GM20000 (cell line): Measurements from ENCODE around the gene FAM53B.

Experiments used
- DNase-seq: peaks from one replicate; pipeline ENCODE4 v3.0.0; 2012; ENCODE audit warnings: low spot score
- TF ChIP-seq, protein P1 (sequence below): IDR thresholded peaks from 2 replicates; pipeline ENCODE4 v1.5.1; 2012; ENCODE audit warnings: mild to moderate bottlenecking, control low read depth; ENCODE audit errors: extremely low read depth, missing control alignments

FAM53B gene

DNA sequence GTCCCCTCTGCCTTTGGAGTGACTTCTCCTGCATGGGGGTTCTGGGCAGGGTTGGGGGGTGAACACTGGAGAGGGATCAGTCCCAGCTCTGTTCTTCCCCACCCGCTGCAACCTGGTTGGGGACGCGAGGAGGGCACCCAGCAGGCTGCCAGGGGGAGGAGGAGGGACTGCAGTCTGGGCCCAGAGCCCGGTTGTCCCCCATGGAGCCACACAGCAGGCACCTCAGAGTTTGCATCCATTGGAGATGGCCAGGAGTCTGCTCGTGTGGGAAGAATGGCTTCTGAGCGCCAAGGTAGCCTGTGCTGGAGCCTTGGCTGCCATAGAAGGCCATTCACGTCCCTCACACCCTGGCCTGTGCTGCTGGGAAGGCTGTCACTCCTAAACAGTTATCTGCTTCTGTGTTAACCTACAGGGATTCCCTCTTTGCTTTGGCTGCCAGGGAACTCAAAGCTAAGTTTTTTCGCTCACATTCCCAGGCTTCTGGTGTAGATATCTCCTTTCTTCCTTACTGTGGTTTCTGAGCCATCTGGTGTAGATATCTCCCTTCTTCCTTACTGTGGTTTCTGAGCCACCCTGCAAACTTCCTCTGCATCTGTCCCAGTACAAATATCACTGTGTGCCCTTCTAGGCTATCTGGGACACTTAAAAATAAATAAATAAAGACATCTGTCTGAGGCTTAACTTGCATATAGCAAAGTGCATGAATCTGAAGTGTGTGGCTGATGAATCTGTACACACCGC lies 148.9 kb downstream of the FAM53B start:
- DNase-seq: no peak
- TF ChIP-seq, protein P1, sequence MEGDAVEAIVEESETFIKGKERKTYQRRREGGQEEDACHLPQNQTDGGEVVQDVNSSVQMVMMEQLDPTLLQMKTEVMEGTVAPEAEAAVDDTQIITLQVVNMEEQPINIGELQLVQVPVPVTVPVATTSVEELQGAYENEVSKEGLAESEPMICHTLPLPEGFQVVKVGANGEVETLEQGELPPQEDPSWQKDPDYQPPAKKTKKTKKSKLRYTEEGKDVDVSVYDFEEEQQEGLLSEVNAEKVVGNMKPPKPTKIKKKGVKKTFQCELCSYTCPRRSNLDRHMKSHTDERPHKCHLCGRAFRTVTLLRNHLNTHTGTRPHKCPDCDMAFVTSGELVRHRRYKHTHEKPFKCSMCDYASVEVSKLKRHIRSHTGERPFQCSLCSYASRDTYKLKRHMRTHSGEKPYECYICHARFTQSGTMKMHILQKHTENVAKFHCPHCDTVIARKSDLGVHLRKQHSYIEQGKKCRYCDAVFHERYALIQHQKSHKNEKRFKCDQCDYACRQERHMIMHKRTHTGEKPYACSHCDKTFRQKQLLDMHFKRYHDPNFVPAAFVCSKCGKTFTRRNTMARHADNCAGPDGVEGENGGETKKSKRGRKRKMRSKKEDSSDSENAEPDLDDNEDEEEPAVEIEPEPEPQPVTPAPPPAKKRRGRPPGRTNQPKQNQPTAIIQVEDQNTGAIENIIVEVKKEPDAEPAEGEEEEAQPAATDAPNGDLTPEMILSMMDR: no peak

DNA sequence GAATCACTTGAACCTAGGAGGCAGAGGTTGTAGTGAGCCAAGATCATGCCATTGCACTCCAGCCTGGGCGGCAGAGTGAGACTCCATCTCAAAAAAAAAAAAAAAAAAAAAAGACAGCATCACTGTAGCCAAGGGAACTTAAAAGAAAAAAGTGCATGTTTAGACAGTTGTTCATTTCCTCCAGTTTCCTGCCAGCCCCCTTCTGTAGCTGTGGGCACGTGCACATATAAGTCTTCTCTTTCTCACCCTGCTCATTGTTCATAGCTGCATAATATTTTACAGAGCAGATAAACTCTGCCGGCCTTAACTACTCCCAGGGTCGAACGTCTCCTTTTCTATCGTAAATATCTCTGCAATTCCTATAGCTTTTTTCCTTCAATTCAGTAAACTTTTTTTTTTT lies 149.9 kb downstream of the FAM53B start:
- DNase-seq: no peak
- TF ChIP-seq, protein P1: no peak

DNA sequence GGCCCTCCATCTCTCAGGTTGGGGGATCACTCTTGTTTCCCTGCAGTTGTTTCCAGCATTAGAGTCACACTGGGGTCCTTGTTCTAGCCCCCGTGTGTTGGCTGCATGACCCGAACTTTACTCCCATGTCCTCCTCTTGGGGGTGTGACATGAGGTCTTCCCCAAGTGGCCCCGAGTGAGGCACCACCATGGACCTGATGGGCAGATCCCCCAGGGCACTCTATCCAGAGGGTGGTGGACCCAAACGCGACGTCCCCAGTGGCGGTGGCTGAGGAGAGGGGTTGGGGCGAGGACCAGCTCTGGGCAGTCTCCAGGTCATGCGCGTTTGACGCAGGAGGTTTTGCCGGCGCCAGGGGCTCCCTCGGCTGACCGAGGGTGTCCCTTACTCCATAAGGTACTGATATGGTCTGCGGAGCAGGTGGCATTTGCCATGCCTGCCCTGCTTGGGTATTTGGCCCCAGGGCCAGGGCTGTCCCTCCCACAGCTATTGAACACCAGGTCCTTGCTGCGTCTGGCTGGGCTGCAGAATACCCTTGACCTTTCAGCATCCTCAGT lies 150.7 kb downstream of the FAM53B start:
- DNase-seq: no peak
- TF ChIP-seq, protein P1: no peak

DNA sequence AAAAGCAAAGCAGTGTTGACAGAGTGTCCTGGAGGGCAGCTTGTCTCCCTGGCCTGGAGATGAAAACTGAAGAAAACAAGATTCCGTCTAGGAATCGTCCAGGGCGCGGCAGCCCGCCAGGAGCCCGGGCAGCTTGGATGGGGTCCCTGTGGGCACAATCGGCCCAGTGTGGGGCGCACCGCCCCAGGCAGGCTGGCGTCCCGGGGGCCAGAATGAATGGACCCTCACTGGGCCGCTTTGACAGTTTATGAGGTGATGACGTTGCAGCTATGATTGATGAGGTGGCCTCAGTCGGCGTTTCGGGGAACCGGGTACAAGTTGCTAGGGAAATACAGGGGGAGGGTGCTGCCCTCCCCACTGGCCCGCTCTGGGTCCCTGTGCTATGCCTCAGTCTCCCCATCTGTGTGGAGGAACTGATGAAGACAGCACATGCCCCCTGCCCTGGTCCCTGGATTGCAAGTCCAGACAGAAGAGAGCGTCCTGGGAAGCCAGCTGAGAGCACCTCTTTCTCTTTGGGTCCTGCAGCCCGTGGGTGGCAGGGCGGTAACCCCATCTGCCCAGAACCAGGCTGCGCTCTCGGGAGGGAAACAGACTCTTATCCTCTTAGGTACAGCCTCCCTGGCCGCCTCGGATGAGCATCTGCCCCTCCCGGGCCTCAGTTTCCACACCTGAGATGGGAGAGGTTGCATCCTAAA lies 151.3 kb downstream of the FAM53B start:
- no peak for DNase-seq
- TF ChIP-seq, protein P1: no peak

DNA sequence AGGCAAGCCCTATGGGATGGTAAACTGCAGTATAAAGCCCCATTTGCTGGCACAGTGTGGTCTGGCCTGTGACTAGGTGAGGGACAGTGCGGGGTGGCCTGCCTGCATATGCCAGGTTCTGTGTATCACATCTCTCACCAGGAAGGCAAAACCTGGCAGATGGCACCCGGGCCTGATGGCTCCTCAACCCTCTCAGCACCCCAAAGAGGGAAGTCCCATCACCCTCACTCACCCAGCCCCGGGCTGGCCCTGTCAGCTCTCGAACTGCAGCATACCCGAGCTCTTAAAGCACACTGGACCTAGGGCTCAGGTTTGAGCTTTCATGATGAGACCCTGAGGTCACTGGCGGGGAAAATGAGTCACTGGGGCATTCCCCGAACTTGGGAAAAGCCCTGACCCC lies 152.1 kb downstream of the FAM53B start:
- TF ChIP-seq, protein P1: no peak

DNA sequence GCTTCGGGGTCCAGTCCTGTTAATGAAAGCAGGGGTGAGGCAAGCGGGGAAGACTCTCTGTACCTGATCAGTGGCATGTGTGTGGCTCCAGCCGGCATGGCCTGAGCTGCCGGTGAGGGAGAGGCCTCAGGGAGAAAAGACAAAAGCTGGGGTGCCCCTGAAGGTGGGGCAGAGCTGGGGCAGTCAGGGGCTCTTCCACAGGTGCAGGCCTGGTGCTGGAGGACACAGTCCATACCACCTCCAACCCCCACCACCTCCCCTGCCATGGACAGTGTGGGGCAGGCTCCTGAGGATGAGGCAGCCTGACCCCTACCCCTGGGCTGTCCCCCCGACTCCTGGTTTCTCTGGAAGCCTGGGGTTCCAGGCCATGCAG lies 153.1 kb downstream of the FAM53B start:
- TF ChIP-seq, protein P1: no peak
- no peak for DNase-seq

More for the DNA sequence above, 152.1 kb downstream of the FAM53B start:
- DNase-seq: no peak

DNA sequence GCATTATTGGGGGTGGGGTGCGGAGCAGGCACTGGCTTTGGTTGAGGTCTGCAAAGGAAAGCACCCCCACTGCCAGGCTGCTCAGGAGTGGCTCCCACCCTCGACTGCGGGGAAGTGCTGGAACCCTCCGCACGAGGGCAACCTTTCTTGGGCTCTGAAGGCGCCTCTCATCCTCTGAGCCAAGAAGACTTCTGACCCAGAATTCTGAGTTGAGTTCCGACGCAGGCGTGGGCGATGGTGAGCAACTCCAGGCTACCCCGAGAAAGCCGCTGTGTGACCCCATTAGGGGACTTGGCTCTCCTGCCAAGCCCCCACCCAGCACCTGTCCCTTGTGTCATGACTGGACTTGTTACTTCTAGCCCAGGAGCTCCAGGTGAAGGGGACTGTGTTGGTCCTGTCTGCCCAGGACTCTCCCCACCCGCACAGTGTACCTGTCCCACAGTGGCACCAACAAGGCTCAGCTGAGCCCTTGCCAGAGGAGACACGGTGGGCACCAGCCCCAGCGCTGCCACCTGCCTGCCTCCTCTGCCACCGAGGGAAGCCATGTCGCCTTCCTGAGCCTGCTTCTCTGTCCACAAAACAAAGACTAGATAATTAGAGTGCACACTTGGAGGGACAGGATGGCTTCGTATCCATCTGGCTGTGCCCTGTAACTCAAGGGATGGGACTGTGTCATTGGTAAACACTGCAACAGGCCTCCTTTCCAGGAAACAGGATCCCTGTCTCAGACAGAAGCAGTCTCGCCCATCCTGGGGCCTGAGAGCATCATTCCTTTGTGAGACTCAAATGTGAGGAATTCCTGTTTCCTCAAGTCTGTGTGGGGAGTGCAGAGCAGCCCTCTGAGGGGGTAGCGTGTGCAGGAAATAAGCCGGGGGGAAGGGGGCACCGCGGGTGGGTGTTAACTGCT lies 153.7 kb downstream of the FAM53B start:
- TF ChIP-seq, protein P1: no peak
- DNase-seq: no peak
